HCT116 (cell line): ENCODE results near the gene CCDC187.

Experiments used
- CTCF ChIP-seq, 3 experiments: fragments of 200-600 bp in 1 of 3; sonication (generic) in 1 of 3; IDR thresholded peaks in 2 of 3; conservative IDR thresholded peaks in 1 of 3; 2 replicates each; pipeline ENCODE4 v1.5.1; 2012 to 2017; ENCODE audit warnings: low read depth in 2 of 3, low read length in 2 of 3, antibody characterized with exemption in 1 of 3, borderline replicate concordance in 1 of 3, control low read depth in 1 of 3, mild to moderate bottlenecking in 1 of 3, mixed read lengths in 1 of 3, mixed run types in 1 of 3, moderate library complexity in 1 of 3; ENCODE audit not compliant: insufficient read depth in 1 of 3
- EGR1 ChIP-seq: IDR thresholded peaks from 2 replicates; pipeline ENCODE4 v1.6.1; 2012; ENCODE audit warnings: low read depth
- RAD21 ChIP-seq: IDR thresholded peaks from 2 replicates; pipeline ENCODE4 v1.6.1; 2012; ENCODE audit warnings: low read depth, mild to moderate bottlenecking

- TF ChIP-seq EGR1 (no peak), RAD21 (no peak), CTCF (IDR thresholded peaks at IDR 0.05 in 2 of 3, conservative IDR thresholded peaks at IDR 0.05 in 1 of 3; ENCODE audit: borderline replicate concordance in 1 of 3, insufficient read depth in 1 of 3, low read depth in 2 of 3, low read length in 2 of 3) (no peak)
These were observed 87.2 kb downstream of the CCDC187 start for GRCh38 chr9:136216541-136217244.
